ENCODE data around the gene RCL1. TPM values are rescaled to one million over a fixed set of nuclear protein-coding genes. Genes with fewer than 3 reads are reported as not detected.

RCL1 gene
- polyA plus RNA-seq, 1 of the 3 experiments (the other 2 are of a cell fraction): 18.4 TPM

DNA sequence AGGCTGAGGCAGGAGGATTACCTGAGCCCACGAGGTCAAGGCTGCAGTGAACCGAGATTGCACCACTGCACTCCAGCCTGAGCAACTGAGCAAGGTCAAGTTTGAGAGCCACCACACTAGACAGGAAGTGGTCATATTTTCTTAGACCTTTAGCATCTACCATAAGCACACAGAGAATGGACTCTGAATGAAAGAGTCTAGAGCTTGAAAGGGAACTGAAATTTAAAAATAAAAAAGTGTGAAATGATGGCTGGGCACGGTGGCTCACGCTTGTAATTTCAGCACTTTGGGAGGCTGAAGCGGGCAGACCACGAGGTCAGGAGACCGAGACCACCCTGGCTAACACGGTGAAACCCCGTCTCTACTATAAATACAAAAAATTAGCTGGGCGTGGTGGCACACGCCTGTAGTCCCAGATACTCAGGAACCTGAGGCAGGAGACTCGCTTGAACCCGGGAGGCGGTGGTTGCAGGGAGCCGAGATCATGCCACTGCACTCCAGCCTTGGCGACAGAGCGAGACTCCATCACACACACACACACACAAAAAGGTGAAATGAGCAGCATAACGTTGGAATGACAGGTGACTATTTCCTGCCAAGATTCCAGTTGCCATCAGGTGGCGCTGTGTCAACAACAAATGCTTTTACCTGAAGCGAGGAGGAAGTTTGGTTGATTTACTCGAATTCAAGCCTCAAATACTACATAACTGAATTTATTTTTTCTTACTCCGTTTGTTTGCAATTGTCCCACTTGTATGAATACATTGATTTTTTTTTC is 30.4 kb upstream of the RCL1 start (continued):
- TF ChIP-seq, protein P1, sequence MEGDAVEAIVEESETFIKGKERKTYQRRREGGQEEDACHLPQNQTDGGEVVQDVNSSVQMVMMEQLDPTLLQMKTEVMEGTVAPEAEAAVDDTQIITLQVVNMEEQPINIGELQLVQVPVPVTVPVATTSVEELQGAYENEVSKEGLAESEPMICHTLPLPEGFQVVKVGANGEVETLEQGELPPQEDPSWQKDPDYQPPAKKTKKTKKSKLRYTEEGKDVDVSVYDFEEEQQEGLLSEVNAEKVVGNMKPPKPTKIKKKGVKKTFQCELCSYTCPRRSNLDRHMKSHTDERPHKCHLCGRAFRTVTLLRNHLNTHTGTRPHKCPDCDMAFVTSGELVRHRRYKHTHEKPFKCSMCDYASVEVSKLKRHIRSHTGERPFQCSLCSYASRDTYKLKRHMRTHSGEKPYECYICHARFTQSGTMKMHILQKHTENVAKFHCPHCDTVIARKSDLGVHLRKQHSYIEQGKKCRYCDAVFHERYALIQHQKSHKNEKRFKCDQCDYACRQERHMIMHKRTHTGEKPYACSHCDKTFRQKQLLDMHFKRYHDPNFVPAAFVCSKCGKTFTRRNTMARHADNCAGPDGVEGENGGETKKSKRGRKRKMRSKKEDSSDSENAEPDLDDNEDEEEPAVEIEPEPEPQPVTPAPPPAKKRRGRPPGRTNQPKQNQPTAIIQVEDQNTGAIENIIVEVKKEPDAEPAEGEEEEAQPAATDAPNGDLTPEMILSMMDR (IDR thresholded peaks at IDR 0.05): peak; percentile 91
- no peak for TF ChIP-seq NFIC (IDR thresholded peaks at IDR 0.05; ENCODE audit: borderline replicate concordance)
- TF ChIP-seq JUND (IDR thresholded peaks at IDR 0.05): no peak
- no peak for TF ChIP-seq ELF1 (IDR thresholded peaks at IDR 0.05)

- ChIA-PET CTCF (interaction anchor here (0.6 to 8.0 kb wide), 43 partner anchors 8 to 1196 kb away, joined by 3 to 102 read pairs (median 3); partner anchors contain the start of genes JAK2 and RCL1), POLR2A (no interaction called here)
- H3K4me1 ChIP-seq (ENCODE audit: control insufficient read depth in 1 of 2, insufficient read depth in 2 of 2, low read depth in 1 of 2, low read length in 1 of 2): peaks cover 7 to 8% of the 10 kb centered on the region in 2 experiments; a peak in 3 of 4 replicates
- peak overlapping the region; percentile 38; the same call in 1 of the 2 replicates for H2AFZ ChIP-seq (ENCODE audit: low read depth)
- no peaks in the 10 kb centered on the region for H3K27me3 ChIP-seq (ENCODE audit: insufficient read depth)
- no peak overlapping the region for H3K27ac ChIP-seq (ENCODE audit: low read depth in 2 of 2, low read length in 1 of 2)
- H3K79me2 ChIP-seq (ENCODE audit: insufficient read depth): no peaks in the 10 kb centered on the region
- peak; percentile 16 for DNase-seq
- H3K4me3 ChIP-seq (ENCODE audit: low read depth in 2 of 2, low read length in 1 of 2): peak overlapping the region in 1 of 2 experiments; percentile 38; a peak in 1 of 4 replicates
- WGBS (ENCODE audit: low lambda C conversion rate): 82% methylated on average over 14 of the region's 14 CpGs
- TF ChIP-seq NFIC (IDR thresholded peaks at IDR 0.05; ENCODE audit: borderline replicate concordance): no peak
- TF ChIP-seq JUND (IDR thresholded peaks at IDR 0.05): no peak
- TF ChIP-seq SMC3 (IDR thresholded peaks at IDR 0.05; ENCODE audit: low read depth, low read length): no peak
- no peak for TF ChIP-seq TAF1 (IDR thresholded peaks at IDR 0.05; ENCODE audit: borderline replicate concordance, low read depth, low read length)
- TF ChIP-seq, protein P2, sequence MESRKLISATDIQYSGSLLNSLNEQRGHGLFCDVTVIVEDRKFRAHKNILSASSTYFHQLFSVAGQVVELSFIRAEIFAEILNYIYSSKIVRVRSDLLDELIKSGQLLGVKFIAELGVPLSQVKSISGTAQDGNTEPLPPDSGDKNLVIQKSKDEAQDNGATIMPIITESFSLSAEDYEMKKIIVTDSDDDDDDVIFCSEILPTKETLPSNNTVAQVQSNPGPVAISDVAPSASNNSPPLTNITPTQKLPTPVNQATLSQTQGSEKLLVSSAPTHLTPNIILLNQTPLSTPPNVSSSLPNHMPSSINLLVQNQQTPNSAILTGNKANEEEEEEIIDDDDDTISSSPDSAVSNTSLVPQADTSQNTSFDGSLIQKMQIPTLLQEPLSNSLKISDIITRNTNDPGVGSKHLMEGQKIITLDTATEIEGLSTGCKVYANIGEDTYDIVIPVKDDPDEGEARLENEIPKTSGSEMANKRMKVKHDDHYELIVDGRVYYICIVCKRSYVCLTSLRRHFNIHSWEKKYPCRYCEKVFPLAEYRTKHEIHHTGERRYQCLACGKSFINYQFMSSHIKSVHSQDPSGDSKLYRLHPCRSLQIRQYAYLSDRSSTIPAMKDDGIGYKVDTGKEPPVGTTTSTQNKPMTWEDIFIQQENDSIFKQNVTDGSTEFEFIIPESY (IDR thresholded peaks at IDR 0.05; ENCODE audit: borderline replicate concordance, low read depth): no peak
- TF ChIP-seq GATA2 (CRISPR knock-in tag; IDR thresholded peaks at IDR 0.05): no peak
- no peaks in the 10 kb centered on the region for H3K36me3 ChIP-seq (replicated peaks in 1 of 2; ENCODE audit: control insufficient read depth in 1 of 2, insufficient read depth in 2 of 2, low read length in 1 of 2)
- H4K20me1 ChIP-seq (ENCODE audit: insufficient read depth): no peaks in the 10 kb centered on the region
- H3K9ac ChIP-seq: no peak overlapping the region
- H3F3A ChIP-seq (replicated peaks; ENCODE audit: insufficient read depth): no peaks in the 10 kb centered on the region
- H3K9me2 ChIP-seq: no peaks in the 10 kb centered on the region
- H3K9me3 ChIP-seq: no peaks in the 10 kb centered on the region; the same call in 1 of the 2 replicates
- no peak overlapping the region for H3K4me2 ChIP-seq
These were observed 29.7 kb upstream of the RCL1 start for GRCh38 chr9:4762886-4763541.

GRCh38 chr9:4764033-4764432 is 28.7 kb upstream of the RCL1 start:
- Histone ChIP-seq H3K4me3 (ENCODE audit: low read depth in 2 of 2, low read length in 1 of 2) (no peak overlapping the region), H3K9me3 (no peaks in the 10 kb centered on the region; the same call in 1 of the 2 replicates), H3F3A (replicated peaks; ENCODE audit: insufficient read depth) (no peaks in the 10 kb centered on the region), H3K9ac (no peak overlapping the region), H3K4me1 (ENCODE audit: control insufficient read depth in 1 of 2, insufficient read depth in 2 of 2, low read depth in 1 of 2, low read length in 1 of 2) (peaks cover 7 to 8% of the 10 kb centered on the region in 2 experiments; a peak in 3 of 4 replicates), H4K20me1 (ENCODE audit: insufficient read depth) (no peaks in the 10 kb centered on the region), H3K27ac (ENCODE audit: low read depth in 2 of 2, low read length in 1 of 2) (no peak overlapping the region), H3K79me2 (ENCODE audit: insufficient read depth) (no peaks in the 10 kb centered on the region), H3K9me2 (no peaks in the 10 kb centered on the region), H3K27me3 (ENCODE audit: insufficient read depth) (no peaks in the 10 kb centered on the region), H2AFZ (ENCODE audit: low read depth) (no peak overlapping the region), H3K36me3 (replicated peaks in 1 of 2; ENCODE audit: control insufficient read depth in 1 of 2, insufficient read depth in 2 of 2, low read length in 1 of 2) (no peaks in the 10 kb centered on the region), H3K4me2 (no peak overlapping the region)
- no peak for DNase-seq
- 61% methylated on average over 3 of the region's 3 CpGs for WGBS (ENCODE audit: low lambda C conversion rate)
- ChIA-PET CTCF (interaction anchor here (0.7 to 8.0 kb wide), 6 partner anchors 17 to 224 kb away, joined by 3 to 102 read pairs (median 6); partner anchors contain the start of gene JAK2), POLR2A (no interaction called here)
- TF ChIP-seq USF2 (IDR thresholded peaks at IDR 0.05; ENCODE audit: borderline replicate concordance, low read depth, low read length) (no peak), RXRA (IDR thresholded peaks at IDR 0.05; ENCODE audit: borderline replicate concordance, low read depth) (no peak), TEAD4 (IDR thresholded peaks at IDR 0.05; ENCODE audit: borderline replicate concordance, insufficient read depth) (no peak), FOSL2 (IDR thresholded peaks at IDR 0.05; ENCODE audit: borderline replicate concordance, low read depth) (no peak), EP300 (IDR thresholded peaks at IDR 0.05; ENCODE audit: borderline replicate concordance in 1 of 2, low read depth in 1 of 2, low read length in 1 of 2) (no peak), USF1 (IDR thresholded peaks at IDR 0.05; ENCODE audit: borderline replicate concordance, low read depth) (no peak), TAF1 (IDR thresholded peaks at IDR 0.05; ENCODE audit: borderline replicate concordance, low read depth, low read length) (no peak)
- TF ChIP-seq, protein P1 (IDR thresholded peaks at IDR 0.05): no peak
